HCT116 (cell line): ENCODE data around the gene PRDM8. TPM values are rescaled to one million over a fixed set of nuclear protein-coding genes. Genes with fewer than 3 reads are reported as not detected.

Source experiments
- ATAC-seq: fragments of 200-7000 bp; cut with Tn5 transposase; 2 replicates; pipeline ENCODE4 v1.9.1; 2020; ENCODE audit warnings: mild to moderate bottlenecking, moderate library complexity
- BruUV-seq: library from RNA; stranded (reverse); fragments of 400-500 nt; replicated peaks from 2 replicates; lab custom pipeline; 2021; lab: Mats Ljungman, UMichigan
- CTCF ChIA-PET: fragments of 300-600 bp; sonication (Branson Sonifier 250); formaldehyde crosslinking; loops from one replicate; lab custom pipeline; 2021; ENCODE audit warnings: antibody characterized with exemption; lab: Charles Lee
- POLR2A ChIA-PET: fragments of 300-600, 350-600 bp; sonication (Branson Sonifier 250); formaldehyde crosslinking; loops from one replicate; lab custom pipeline; 2021; ENCODE audit warnings: antibody characterized with exemption; lab: Charles Lee
- RAD21 ChIA-PET, 2 experiments: fragments of 300-600 bp; sonication (Branson Sonifier 250); formaldehyde crosslinking; loops; one replicate each; lab custom pipeline; 2023; ENCODE audit warnings: low total read pairs in 2 of 2; ENCODE audit not compliant: uncharacterized antibody in 2 of 2, unreplicated experiment in 2 of 2, low non-redundant PET in 1 of 2; lab: Charles Lee
- DNase-seq: peaks from one replicate; pipeline ENCODE4 v3.0.0-alpha.2; 2010; ENCODE audit warnings: low read depth, low spot score
- H2AFZ ChIP-seq: fragments of 200-600 bp; shearing (Covaris generic), sonication (generic); 2 replicates; pipeline ENCODE4 v1.6.1; 2017; ENCODE audit warnings: low read depth, mixed run types, mixed read lengths, antibody characterized with exemption, low read length; ENCODE audit not compliant: poor library complexity, severe bottlenecking
- H3K27ac ChIP-seq: 2 replicates; pipeline ENCODE4 v1.5.1; 2012; ENCODE audit warnings: low read depth, low read length
- H3K27me3 ChIP-seq: fragments of 200-600 bp; sonication (generic); 2 replicates; pipeline ENCODE4 v1.6.1; 2016; ENCODE audit warnings: mixed run types, low read length, mixed read lengths; ENCODE audit not compliant: insufficient read depth
- H3K36me3 ChIP-seq, 2 experiments: fragments of 200-500 bp in 1 of 2; fragments of 200-600 bp in 1 of 2; sonication (Bioruptor generic) in 1 of 2; sonication (generic) in 1 of 2; 2 replicates each; pipeline versions ENCODE4 v1.5.1 to v1.6.1; 2014 to 2016; ENCODE audit warnings: low read length in 2 of 2, inconsistent platforms in 1 of 2, mixed read lengths in 1 of 2, mixed run types in 1 of 2; ENCODE audit not compliant: insufficient read depth in 2 of 2, control insufficient read depth in 1 of 2
- H3K4me1 ChIP-seq, 2 experiments: fragments of 200-600 bp in 1 of 2; sonication (generic) in 1 of 2; 2 replicates each; pipeline versions ENCODE4 v1.5.1 to v1.6.1; 2012 to 2017; ENCODE audit warnings: low read length in 2 of 2, inconsistent platforms in 1 of 2, mild to moderate bottlenecking in 1 of 2, mixed read lengths in 1 of 2, mixed run types in 1 of 2, moderate library complexity in 1 of 2; ENCODE audit not compliant: insufficient read depth in 2 of 2, control insufficient read depth in 1 of 2
- H3K4me2 ChIP-seq: fragments of 200-600 bp; sonication (generic); 2 replicates; pipeline ENCODE4 v1.6.1; 2017; ENCODE audit warnings: mixed run types, low read length, mixed read lengths
- H3K4me3 ChIP-seq, 2 experiments: fragments of 200-600 bp in 1 of 2; sonication (generic) in 1 of 2; replicated peaks in 1 of 2; 2 replicates each; pipeline ENCODE4 v1.5.1; 2011 to 2016; ENCODE audit warnings: low read length in 2 of 2, control low read depth in 1 of 2, low read depth in 1 of 2, mild to moderate bottlenecking in 1 of 2, mixed read lengths in 1 of 2, mixed run types in 1 of 2
- H3K79me2 ChIP-seq: fragments of 200-600 bp; sonication (generic); 2 replicates; pipeline ENCODE4 v1.6.1; 2017; ENCODE audit warnings: mild to moderate bottlenecking, mixed run types, low read length, moderate library complexity, mixed read lengths; ENCODE audit not compliant: insufficient read depth
- H3K9ac ChIP-seq: fragments of 200-600 bp; sonication (generic); 2 replicates; pipeline ENCODE4 v1.6.1; 2016; ENCODE audit warnings: low read length, mixed read lengths
- H3K9me2 ChIP-seq: fragments of 200-600 bp; sonication (generic), shearing (Covaris generic); 2 replicates; pipeline ENCODE4 v1.6.1; 2017; ENCODE audit warnings: mixed run types, mild to moderate bottlenecking, moderate library complexity; ENCODE audit not compliant: insufficient read depth
- H3K9me3 ChIP-seq, 2 experiments: fragments of 200-500 bp in 1 of 2; fragments of 200-600 bp in 1 of 2; sonication (Bioruptor generic) in 1 of 2; sonication (generic) in 1 of 2; 2 replicates each; pipeline ENCODE4 v1.6.1; 2014 to 2017; ENCODE audit warnings: low read length in 2 of 2, mixed read lengths in 2 of 2, inconsistent platforms in 1 of 2, low read depth in 1 of 2, mild to moderate bottlenecking in 1 of 2, mixed run types in 1 of 2, moderate library complexity in 1 of 2; ENCODE audit not compliant: control insufficient read depth in 1 of 2, insufficient read depth in 1 of 2
- H4K20me1 ChIP-seq: fragments of 200-600 bp; sonication (generic), shearing (Covaris generic); 2 replicates; pipeline ENCODE4 v1.6.1; 2017; ENCODE audit warnings: mixed run types, mild to moderate bottlenecking, moderate library complexity; ENCODE audit not compliant: insufficient read depth
- CBX3 ChIP-seq: IDR thresholded peaks from 2 replicates; pipeline ENCODE4 v1.6.1; 2012; ENCODE audit warnings: low read depth
- EGR1 ChIP-seq: IDR thresholded peaks from 2 replicates; pipeline ENCODE4 v1.6.1; 2012; ENCODE audit warnings: low read depth
- ELF1 ChIP-seq: IDR thresholded peaks from 2 replicates; pipeline ENCODE4 v1.6.1; 2012; ENCODE audit warnings: low read depth, borderline replicate concordance
- EZH2 ChIP-seq: fragments of 200-600 bp; sonication (generic); IDR thresholded peaks from 2 replicates; pipeline ENCODE4 v1.6.1; 2017; ENCODE audit warnings: antibody characterized with exemption, mixed run types
- EZH2phosphoT487 ChIP-seq: fragments of 200-600 bp; IDR thresholded peaks from 2 replicates; pipeline ENCODE4 v1.6.1; 2018; ENCODE audit warnings: antibody characterized with exemption, borderline replicate concordance
- JUND ChIP-seq: IDR thresholded peaks from 2 replicates; pipeline ENCODE4 v1.6.1; 2012
- RAD21 ChIP-seq: IDR thresholded peaks from 2 replicates; pipeline ENCODE4 v1.6.1; 2012; ENCODE audit warnings: low read depth, mild to moderate bottlenecking
- SIN3A ChIP-seq: IDR thresholded peaks from 2 replicates; pipeline ENCODE4 v1.6.1; 2012; ENCODE audit warnings: low read depth
- SP1 ChIP-seq: IDR thresholded peaks from 2 replicates; pipeline ENCODE4 v1.6.1; 2012; ENCODE audit warnings: low read depth
- YY1 ChIP-seq: IDR thresholded peaks from 2 replicates; pipeline ENCODE4 v1.6.1; 2011; ENCODE audit warnings: low read length, low read depth, moderate library complexity, mild to moderate bottlenecking; ENCODE audit not compliant: insufficient replicate concordance; ENCODE audit errors: extremely low read depth
- ZFX ChIP-seq: fragments of 450-650 bp; IDR thresholded peaks from 2 replicates; pipeline ENCODE4 v1.6.1; 2017
- ZNF274 ChIP-seq: fragments of 200-500 bp; sonication (Bioruptor generic); IDR thresholded peaks from 2 replicates; pipeline ENCODE4 v1.6.1; 2014; ENCODE audit warnings: mild to moderate bottlenecking, low read depth, low read length, inconsistent platforms
- intact Hi-C: fragments of 100-400 bp; cut with micrococcal nuclease; formaldehyde crosslinking; loops from 2 replicates; pipeline ENCODE4 v1.10.0; 2022
- total RNA-seq: library from RNA; stranded (reverse); gene quantifications from one replicate; pipeline ENCODE4 v1.2.1, GENCODE V29; 2021; ENCODE audit not compliant: unreplicated experiment
- TF ChIP-seq, protein P1 (sequence below): IDR thresholded peaks from 2 replicates; pipeline ENCODE4 v1.6.1; 2012; ENCODE audit warnings: low read depth
- TF ChIP-seq, protein P2 (sequence below), 3 experiments: fragments of 200-600 bp in 1 of 3; sonication (generic) in 1 of 3; IDR thresholded peaks in 2 of 3; conservative IDR thresholded peaks in 1 of 3; 2 replicates each; pipeline ENCODE4 v1.5.1; 2012 to 2017; ENCODE audit warnings: low read depth in 2 of 3, low read length in 2 of 3, antibody characterized with exemption in 1 of 3, borderline replicate concordance in 1 of 3, control low read depth in 1 of 3, mild to moderate bottlenecking in 1 of 3, mixed read lengths in 1 of 3, mixed run types in 1 of 3, moderate library complexity in 1 of 3; ENCODE audit not compliant: insufficient read depth in 1 of 3
- TF ChIP-seq, protein P3 (sequence below): IDR thresholded peaks from 2 replicates; pipeline ENCODE4 v1.6.1; 2012
- TF ChIP-seq, protein P4 (sequence below): IDR thresholded peaks from 2 replicates; pipeline ENCODE4 v1.6.1; 2011; ENCODE audit warnings: mild to moderate bottlenecking, low read length, moderate library complexity; ENCODE audit not compliant: insufficient replicate concordance; ENCODE audit errors: extremely low read depth

The PRDM8 gene
- total RNA-seq, 1 experiment from 2014 or later, result 1.4 TPM

DNA sequence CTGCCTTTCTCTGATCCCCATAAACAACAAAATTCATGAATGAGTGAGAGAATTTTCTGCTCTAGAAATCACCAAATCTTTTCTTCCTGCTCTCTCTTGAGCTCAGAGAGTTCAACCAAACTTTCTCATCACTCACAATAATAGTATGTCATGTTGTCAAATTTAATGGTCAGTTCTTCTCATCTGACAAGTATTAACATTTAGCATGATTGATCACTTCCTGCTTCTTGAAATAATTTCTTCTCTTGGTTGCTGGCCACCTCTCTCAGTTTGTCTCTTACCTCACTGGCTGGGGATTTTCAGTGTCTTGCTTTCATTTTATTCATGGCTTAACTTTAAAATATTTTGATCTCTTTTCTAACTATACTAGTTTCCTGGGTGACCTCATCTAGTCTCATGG lies 43.7 kb downstream of the PRDM8 start:
- ATAC-seq, result no peak
- ChIA-PET POLR2A (no interaction called here), RAD21 (no interaction called here)
- no peak overlapping the region for H3K4me2 ChIP-seq
- H3K9ac ChIP-seq, result no peak overlapping the region
- no peak overlapping the region for H3K4me3 ChIP-seq
- no peaks in the 10 kb centered on the region for H3K9me3 ChIP-seq
- intact Hi-C loops, result no loop called here
- no peaks in the 10 kb centered on the region for H3K9me2 ChIP-seq
- H2AFZ ChIP-seq, result no peak overlapping the region
- no peaks in the 10 kb centered on the region for H3K4me1 ChIP-seq
- DNase-seq, result no peak
- no peaks in the 10 kb centered on the region for H3K36me3 ChIP-seq
- TF ChIP-seq RAD21, result no peak
- no peak for TF ChIP-seq SP1
- TF ChIP-seq, protein P1, sequence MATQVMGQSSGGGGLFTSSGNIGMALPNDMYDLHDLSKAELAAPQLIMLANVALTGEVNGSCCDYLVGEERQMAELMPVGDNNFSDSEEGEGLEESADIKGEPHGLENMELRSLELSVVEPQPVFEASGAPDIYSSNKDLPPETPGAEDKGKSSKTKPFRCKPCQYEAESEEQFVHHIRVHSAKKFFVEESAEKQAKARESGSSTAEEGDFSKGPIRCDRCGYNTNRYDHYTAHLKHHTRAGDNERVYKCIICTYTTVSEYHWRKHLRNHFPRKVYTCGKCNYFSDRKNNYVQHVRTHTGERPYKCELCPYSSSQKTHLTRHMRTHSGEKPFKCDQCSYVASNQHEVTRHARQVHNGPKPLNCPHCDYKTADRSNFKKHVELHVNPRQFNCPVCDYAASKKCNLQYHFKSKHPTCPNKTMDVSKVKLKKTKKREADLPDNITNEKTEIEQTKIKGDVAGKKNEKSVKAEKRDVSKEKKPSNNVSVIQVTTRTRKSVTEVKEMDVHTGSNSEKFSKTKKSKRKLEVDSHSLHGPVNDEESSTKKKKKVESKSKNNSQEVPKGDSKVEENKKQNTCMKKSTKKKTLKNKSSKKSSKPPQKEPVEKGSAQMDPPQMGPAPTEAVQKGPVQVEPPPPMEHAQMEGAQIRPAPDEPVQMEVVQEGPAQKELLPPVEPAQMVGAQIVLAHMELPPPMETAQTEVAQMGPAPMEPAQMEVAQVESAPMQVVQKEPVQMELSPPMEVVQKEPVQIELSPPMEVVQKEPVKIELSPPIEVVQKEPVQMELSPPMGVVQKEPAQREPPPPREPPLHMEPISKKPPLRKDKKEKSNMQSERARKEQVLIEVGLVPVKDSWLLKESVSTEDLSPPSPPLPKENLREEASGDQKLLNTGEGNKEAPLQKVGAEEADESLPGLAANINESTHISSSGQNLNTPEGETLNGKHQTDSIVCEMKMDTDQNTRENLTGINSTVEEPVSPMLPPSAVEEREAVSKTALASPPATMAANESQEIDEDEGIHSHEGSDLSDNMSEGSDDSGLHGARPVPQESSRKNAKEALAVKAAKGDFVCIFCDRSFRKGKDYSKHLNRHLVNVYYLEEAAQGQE, result no peak
- TF ChIP-seq CBX3, result no peak
- TF ChIP-seq, protein P2, sequence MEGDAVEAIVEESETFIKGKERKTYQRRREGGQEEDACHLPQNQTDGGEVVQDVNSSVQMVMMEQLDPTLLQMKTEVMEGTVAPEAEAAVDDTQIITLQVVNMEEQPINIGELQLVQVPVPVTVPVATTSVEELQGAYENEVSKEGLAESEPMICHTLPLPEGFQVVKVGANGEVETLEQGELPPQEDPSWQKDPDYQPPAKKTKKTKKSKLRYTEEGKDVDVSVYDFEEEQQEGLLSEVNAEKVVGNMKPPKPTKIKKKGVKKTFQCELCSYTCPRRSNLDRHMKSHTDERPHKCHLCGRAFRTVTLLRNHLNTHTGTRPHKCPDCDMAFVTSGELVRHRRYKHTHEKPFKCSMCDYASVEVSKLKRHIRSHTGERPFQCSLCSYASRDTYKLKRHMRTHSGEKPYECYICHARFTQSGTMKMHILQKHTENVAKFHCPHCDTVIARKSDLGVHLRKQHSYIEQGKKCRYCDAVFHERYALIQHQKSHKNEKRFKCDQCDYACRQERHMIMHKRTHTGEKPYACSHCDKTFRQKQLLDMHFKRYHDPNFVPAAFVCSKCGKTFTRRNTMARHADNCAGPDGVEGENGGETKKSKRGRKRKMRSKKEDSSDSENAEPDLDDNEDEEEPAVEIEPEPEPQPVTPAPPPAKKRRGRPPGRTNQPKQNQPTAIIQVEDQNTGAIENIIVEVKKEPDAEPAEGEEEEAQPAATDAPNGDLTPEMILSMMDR (IDR thresholded peaks at IDR 0.05 in 2 of 3, conservative IDR thresholded peaks at IDR 0.05 in 1 of 3; ENCODE audit: borderline replicate concordance in 1 of 3, insufficient read depth in 1 of 3, low read depth in 2 of 3, low read length in 2 of 3), result no peak
- TF ChIP-seq YY1, result no peak
- TF ChIP-seq ELF1, result no peak
- TF ChIP-seq EGR1, result no peak
- TF ChIP-seq EZH2phosphoT487, result no peak
- TF ChIP-seq, protein P3, sequence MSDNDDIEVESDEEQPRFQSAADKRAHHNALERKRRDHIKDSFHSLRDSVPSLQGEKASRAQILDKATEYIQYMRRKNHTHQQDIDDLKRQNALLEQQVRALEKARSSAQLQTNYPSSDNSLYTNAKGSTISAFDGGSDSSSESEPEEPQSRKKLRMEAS, result no peak
- TF ChIP-seq EZH2, result no peak
- no peak for TF ChIP-seq ZFX
- no peak for TF ChIP-seq SIN3A
- TF ChIP-seq, protein P4, sequence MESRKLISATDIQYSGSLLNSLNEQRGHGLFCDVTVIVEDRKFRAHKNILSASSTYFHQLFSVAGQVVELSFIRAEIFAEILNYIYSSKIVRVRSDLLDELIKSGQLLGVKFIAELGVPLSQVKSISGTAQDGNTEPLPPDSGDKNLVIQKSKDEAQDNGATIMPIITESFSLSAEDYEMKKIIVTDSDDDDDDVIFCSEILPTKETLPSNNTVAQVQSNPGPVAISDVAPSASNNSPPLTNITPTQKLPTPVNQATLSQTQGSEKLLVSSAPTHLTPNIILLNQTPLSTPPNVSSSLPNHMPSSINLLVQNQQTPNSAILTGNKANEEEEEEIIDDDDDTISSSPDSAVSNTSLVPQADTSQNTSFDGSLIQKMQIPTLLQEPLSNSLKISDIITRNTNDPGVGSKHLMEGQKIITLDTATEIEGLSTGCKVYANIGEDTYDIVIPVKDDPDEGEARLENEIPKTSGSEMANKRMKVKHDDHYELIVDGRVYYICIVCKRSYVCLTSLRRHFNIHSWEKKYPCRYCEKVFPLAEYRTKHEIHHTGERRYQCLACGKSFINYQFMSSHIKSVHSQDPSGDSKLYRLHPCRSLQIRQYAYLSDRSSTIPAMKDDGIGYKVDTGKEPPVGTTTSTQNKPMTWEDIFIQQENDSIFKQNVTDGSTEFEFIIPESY, result no peak
- no peak for TF ChIP-seq JUND
- no peak for TF ChIP-seq ZNF274
- TF ChIP-seq, all 23 proteins: peak for 0
- CTCF ChIA-PET, result no interaction called here
- Histone ChIP-seq H3K79me2 (no peaks in the 10 kb centered on the region), H4K20me1 (no peaks in the 10 kb centered on the region), H3K27ac (no peak overlapping the region), H3K27me3 (peaks cover 74% of the 10 kb centered on the region)
- no TSS peak for BruUV-seq
